Measurements from ENCODE around the gene C16orf89.

Gene C16orf89

GRCh38 chr16:5002699-5003143 is 63.0 kb downstream of the C16orf89 start:
- no peak for DNase-seq

- no peak for DNase-seq
Measured at GRCh38 chr16:5001986-5002385, 63.8 kb downstream of the C16orf89 start.

- DNase-seq = peak; percentile 29 to 49 (median 47)
Measured at GRCh38 chr16:5001571-5001970, 64.2 kb downstream of the C16orf89 start.

GRCh38 chr16:5000573-5001001 is 65.2 kb downstream of the C16orf89 start:
- no peak for DNase-seq

GRCh38 chr16:4994719-4995434 is 70.9 kb downstream of the C16orf89 start:
- DNase-seq = no peak
